ENCODE measurements around the gene MXRA7.

MXRA7 gene

DNA sequence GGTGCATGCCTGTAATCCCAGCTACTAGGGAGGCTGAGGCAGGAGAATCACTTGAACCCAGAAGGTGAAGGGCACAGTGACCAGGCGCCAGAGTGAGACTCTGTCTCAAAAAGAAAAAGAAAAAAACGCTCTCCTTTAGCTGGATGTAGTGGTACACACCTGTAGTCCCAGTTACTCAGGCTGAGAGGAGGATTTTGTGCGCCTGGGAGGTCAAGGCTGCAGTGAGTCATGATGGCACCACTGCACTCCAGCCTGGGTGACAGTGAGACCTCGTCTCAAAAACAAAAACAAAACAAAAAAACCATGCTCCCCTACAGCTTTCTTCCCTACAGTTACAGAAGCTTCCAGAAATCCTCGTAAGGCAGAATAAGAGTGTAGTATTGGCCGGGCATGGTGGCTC lies 34.1 kb downstream of the MXRA7 start:
- no peak for DNase-seq (ENCODE audit: low read depth)
- no peak for TF ChIP-seq CTCF (conservative IDR thresholded peaks at IDR 0.05; ENCODE audit: low read depth, low read length)
- H3K4me3 ChIP-seq (ENCODE audit: low read depth, low read length): no peak overlapping the region

DNA sequence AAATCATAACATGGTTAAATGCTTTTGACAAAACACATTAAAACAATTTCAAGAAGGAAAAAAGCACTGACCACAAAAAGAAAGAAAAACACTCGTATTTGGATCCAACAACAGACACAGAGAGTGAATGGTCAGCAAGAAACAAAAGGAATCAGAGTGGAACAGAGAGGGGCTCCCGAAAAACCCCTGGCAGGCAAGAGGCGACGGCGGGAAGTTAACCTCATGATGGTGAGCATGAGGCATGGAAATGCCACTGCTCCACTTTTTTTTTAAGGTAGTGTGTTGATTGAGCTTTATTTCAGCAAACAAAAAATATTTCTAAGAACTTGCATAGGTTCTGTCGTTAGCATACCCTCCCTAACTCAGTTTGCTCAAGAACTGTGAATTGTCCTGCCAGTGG lies 35.1 kb downstream of the MXRA7 start:
- DNase-seq (ENCODE audit: low read depth): no peak
- no peak for TF ChIP-seq CTCF (conservative IDR thresholded peaks at IDR 0.05; ENCODE audit: low read depth, low read length)
- H3K4me3 ChIP-seq (ENCODE audit: low read depth, low read length): no peak overlapping the region

DNA sequence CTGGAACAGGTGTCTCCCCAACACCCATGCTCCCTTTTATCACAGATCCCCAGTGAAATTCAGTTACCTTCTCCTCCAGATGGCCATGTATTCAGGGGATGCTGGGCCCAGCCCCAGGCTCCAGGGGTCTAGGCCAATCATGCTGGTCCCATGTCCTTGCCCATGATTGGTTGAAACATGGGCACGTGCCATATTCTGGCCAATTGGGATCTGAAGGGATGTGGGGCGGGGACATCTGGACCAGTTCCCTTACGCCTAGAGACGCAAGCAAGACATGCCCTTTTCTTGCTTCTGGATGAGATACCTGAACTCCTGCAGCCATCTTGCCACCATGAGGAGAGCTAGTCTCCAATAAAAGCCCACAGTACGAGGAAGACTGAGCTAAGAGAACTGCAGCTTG lies 36.2 kb downstream of the MXRA7 start:
- DNase-seq (ENCODE audit: low read depth): no peak
- no peak overlapping the region for H3K4me3 ChIP-seq (ENCODE audit: low read depth, low read length)
- TF ChIP-seq CTCF (conservative IDR thresholded peaks at IDR 0.05; ENCODE audit: low read depth, low read length): no peak

- TF ChIP-seq CTCF (conservative IDR thresholded peaks at IDR 0.05; ENCODE audit: low read depth, low read length): no peak
- DNase-seq (ENCODE audit: low read depth): no peak
- H3K4me3 ChIP-seq (ENCODE audit: low read depth, low read length): no peak overlapping the region
These were observed 37.0 kb downstream of the MXRA7 start for GRCh38 chr17:76673729-76674128.

DNA sequence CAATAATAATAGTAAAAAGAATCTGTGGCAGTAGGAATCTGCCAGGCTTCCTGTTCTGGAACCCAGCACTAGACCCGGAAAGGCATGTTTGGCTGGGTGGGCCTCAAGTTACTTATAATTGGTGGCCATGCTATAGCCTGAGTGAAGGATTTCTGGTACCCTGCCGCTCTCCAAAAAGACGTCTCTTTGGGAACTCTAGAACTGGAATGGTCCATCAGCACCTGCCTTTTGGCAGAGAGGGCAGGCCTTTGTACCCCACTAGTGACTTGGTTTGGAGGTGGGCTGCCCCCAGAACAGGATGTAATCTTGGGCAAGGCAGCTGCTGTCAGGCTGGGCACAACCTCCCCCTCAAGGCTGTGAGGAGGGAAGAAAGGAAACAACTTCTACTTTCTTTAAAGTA lies 37.9 kb downstream of the MXRA7 start:
- TF ChIP-seq CTCF (conservative IDR thresholded peaks at IDR 0.05; ENCODE audit: low read depth, low read length): no peak
- H3K4me3 ChIP-seq (ENCODE audit: low read depth, low read length): no peak overlapping the region
- no peak for DNase-seq (ENCODE audit: low read depth)

DNA sequence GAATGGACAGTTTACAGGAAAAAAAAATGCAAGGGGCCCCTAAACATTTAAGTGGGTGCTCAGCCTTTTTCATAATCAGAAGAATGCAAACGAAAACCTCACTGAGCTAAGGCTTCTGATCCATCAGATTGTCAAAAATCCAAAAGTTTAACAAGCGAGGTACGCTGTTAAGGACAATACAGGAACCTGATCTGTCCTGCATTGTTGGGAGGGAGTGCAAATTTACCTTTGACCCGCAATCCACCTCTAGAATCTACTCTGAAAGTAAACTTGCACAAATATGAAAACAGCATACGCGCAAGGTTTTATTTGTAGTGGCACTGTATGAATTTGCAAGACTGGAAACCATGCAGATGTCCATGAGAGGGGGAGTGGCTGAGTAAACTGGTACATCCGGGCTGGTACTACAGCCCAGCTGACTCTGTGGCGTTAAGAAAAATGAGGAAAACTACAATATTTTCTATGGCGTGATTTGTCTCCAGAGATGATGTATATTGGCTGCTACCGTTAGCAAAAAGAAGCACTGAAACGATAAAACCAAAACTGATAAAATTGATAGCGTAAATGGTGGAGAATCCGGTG lies 38.4 kb downstream of the MXRA7 start:
- peak; percentile 15 for DNase-seq (ENCODE audit: low read depth)
- peak overlapping the region; percentile 61 for H3K4me3 ChIP-seq (ENCODE audit: low read depth, low read length)
- no peak for TF ChIP-seq CTCF (conservative IDR thresholded peaks at IDR 0.05; ENCODE audit: low read depth, low read length)

GRCh38 chr17:76671912-76672262 lies 38.9 kb downstream of the MXRA7 start:
- H3K4me3 ChIP-seq (ENCODE audit: low read depth, low read length): peak overlapping the region; percentile 61
- no peak for DNase-seq (ENCODE audit: low read depth)
- no peak for TF ChIP-seq CTCF (conservative IDR thresholded peaks at IDR 0.05; ENCODE audit: low read depth, low read length)

Data from choroid plexus epithelial cell (primary cell).